IMR-90 (cell line): ENCODE data around the gene CPO.
A peak's percentile ranks its signal among the peaks of the same experiment; 100 is the strongest.

Experiments
- BHLHE40 ChIP-seq: fragments of 150-350 bp; IDR thresholded peaks from 2 replicates; pipeline ENCODE4 v1.6.1; 2016; ENCODE audit warnings: mild to moderate bottlenecking, low read depth, low read length
- CEBPB ChIP-seq: IDR thresholded peaks from 2 replicates; pipeline ENCODE4 v1.6.1; 2012; ENCODE audit warnings: low read depth, low read length, improper control_type of control experiment
- MXI1 ChIP-seq: IDR thresholded peaks from 2 replicates; pipeline ENCODE4 v1.6.1; 2012; ENCODE audit warnings: low read depth, mild to moderate bottlenecking, low read length, moderate library complexity, borderline replicate concordance
- POLR2A ChIP-seq: IDR thresholded peaks from 2 replicates; pipeline ENCODE4 v1.6.1; 2012; ENCODE audit warnings: mild to moderate bottlenecking, low read depth, low read length
- RAD21 ChIP-seq: IDR thresholded peaks from 2 replicates; pipeline ENCODE4 v1.6.1; 2012; ENCODE audit warnings: low read length, improper control_type of control experiment
- RFX5 ChIP-seq: IDR thresholded peaks from 2 replicates; pipeline ENCODE4 v1.8.0; 2012; ENCODE audit warnings: low read depth, mild to moderate bottlenecking, low read length, moderate library complexity
- SMC3 ChIP-seq: fragments of 150-350 bp; IDR thresholded peaks from 2 replicates; pipeline ENCODE4 v1.6.1; 2016; ENCODE audit warnings: low read depth, mild to moderate bottlenecking, antibody characterized with exemption, low read length, moderate library complexity
- TF ChIP-seq, protein P1 (sequence below): conservative IDR thresholded peaks from 2 replicates; pipeline ENCODE4 v1.5.1; 2012; ENCODE audit warnings: mild to moderate bottlenecking, low read depth, low read length, improper control_type of control experiment
- TF ChIP-seq, protein P2 (sequence below): fragments of 150-350 bp; IDR thresholded peaks from 2 replicates; pipeline ENCODE4 v1.6.1; 2016; ENCODE audit warnings: low read depth, mild to moderate bottlenecking, low read length, moderate library complexity, borderline replicate concordance
- TF ChIP-seq, protein P3 (sequence below): fragments of 150-350 bp; IDR thresholded peaks from 2 replicates; pipeline ENCODE4 v1.6.1; 2017; ENCODE audit warnings: mild to moderate bottlenecking, antibody characterized with exemption, low read length, low read depth

DNA sequence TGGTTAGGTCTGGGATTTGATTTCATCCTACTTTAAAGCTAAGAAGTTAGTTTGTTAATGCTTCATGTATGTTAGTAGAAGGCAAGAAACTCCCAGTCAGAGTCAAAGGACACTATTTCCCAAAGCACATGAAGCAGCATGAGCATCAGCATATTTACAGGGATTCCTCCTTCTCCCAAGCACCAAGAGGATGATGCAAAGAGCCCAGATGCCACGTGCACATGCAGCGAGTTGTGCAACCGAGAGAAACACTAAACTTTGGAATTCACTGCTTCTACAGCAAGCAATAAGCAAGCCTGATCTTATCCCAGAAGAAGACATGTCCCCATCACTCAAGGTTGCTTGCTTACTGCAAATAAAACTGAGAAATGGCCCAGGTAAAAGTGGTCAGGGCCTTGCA lies 32.5 kb downstream of the CPO start:
- TF ChIP-seq BHLHE40 (peak; percentile 80; the same call in 1 of the 2 replicates), SMC3 (no peak), CEBPB (peak; percentile 90), POLR2A (no peak), MXI1 (peak; percentile 37; the same call in 1 of the 2 replicates), RAD21 (no peak), RFX5 (no peak)
- TF ChIP-seq, protein P1, sequence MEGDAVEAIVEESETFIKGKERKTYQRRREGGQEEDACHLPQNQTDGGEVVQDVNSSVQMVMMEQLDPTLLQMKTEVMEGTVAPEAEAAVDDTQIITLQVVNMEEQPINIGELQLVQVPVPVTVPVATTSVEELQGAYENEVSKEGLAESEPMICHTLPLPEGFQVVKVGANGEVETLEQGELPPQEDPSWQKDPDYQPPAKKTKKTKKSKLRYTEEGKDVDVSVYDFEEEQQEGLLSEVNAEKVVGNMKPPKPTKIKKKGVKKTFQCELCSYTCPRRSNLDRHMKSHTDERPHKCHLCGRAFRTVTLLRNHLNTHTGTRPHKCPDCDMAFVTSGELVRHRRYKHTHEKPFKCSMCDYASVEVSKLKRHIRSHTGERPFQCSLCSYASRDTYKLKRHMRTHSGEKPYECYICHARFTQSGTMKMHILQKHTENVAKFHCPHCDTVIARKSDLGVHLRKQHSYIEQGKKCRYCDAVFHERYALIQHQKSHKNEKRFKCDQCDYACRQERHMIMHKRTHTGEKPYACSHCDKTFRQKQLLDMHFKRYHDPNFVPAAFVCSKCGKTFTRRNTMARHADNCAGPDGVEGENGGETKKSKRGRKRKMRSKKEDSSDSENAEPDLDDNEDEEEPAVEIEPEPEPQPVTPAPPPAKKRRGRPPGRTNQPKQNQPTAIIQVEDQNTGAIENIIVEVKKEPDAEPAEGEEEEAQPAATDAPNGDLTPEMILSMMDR = no peak
- TF ChIP-seq, protein P2, sequence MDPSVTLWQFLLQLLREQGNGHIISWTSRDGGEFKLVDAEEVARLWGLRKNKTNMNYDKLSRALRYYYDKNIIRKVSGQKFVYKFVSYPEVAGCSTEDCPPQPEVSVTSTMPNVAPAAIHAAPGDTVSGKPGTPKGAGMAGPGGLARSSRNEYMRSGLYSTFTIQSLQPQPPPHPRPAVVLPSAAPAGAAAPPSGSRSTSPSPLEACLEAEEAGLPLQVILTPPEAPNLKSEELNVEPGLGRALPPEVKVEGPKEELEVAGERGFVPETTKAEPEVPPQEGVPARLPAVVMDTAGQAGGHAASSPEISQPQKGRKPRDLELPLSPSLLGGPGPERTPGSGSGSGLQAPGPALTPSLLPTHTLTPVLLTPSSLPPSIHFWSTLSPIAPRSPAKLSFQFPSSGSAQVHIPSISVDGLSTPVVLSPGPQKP = no peak
- TF ChIP-seq, protein P3, sequence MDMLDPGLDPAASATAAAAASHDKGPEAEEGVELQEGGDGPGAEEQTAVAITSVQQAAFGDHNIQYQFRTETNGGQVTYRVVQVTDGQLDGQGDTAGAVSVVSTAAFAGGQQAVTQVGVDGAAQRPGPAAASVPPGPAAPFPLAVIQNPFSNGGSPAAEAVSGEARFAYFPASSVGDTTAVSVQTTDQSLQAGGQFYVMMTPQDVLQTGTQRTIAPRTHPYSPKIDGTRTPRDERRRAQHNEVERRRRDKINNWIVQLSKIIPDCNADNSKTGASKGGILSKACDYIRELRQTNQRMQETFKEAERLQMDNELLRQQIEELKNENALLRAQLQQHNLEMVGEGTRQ = peak; percentile 43; the same call in 1 of the 2 replicates
